SK-N-SH (cell line): ENCODE data around the gene RANBP9. TPM values are rescaled to one million over a fixed set of nuclear protein-coding genes. Genes with fewer than 3 reads are reported as not detected.

ENCODE experiments used
- CTCF ChIA-PET: fragments of 300-600, 350-600 bp; formaldehyde crosslinking; extraction: SDS; loops from one replicate; lab custom pipeline; 2021; lab: Yijun Ruan, JAX
- POLR2A ChIA-PET: fragments of 350-600 bp; sonication (Branson Sonifier 250); formaldehyde crosslinking; extraction: SDS; loops from one replicate; lab custom pipeline; 2020; ENCODE audit warnings: antibody characterized with exemption, inconsistent platforms; lab: Yijun Ruan, JAX
- DNase-seq: peaks from one replicate; pipeline ENCODE4 v3.0.0; 2012
- H2AFZ ChIP-seq: fragments of 200-600 bp; sonication (generic); 2 replicates; pipeline ENCODE4 v1.8.1; 2016; ENCODE audit warnings: antibody characterized with exemption, mild to moderate bottlenecking, low read depth
- H3F3A ChIP-seq: fragments of 200-600 bp; sonication (generic); replicated peaks from 2 replicates; pipeline ENCODE3; 2016; ENCODE audit warnings: antibody characterized with exemption, mild to moderate bottlenecking; ENCODE audit not compliant: insufficient read depth
- H3K27ac ChIP-seq, 2 experiments: fragments of 200-500 bp in 1 of 2; fragments of 200-600 bp in 1 of 2; sonication (Bioruptor generic) in 1 of 2; sonication (generic), shearing (Covaris generic) in 1 of 2; 2 replicates each; pipeline versions ENCODE4 v1.5.1 to v1.6.1; 2014 to 2016; ENCODE audit warnings: low read depth in 2 of 2, inconsistent platforms in 1 of 2, low read length in 1 of 2, mild to moderate bottlenecking in 1 of 2, mixed read lengths in 1 of 2
- H3K27me3 ChIP-seq: fragments of 200-600 bp; sonication (generic), shearing (Covaris generic); 2 replicates; pipeline ENCODE4 v1.6.1; 2016; ENCODE audit warnings: mixed run types; ENCODE audit not compliant: insufficient read depth
- H3K36me3 ChIP-seq, 2 experiments: fragments of 200-500 bp in 1 of 2; fragments of 200-600 bp in 1 of 2; sonication (Bioruptor generic) in 1 of 2; sonication (generic) in 1 of 2; replicated peaks in 1 of 2; 2 replicates each; pipeline versions ENCODE3 to v1.5.1; 2014 to 2016; ENCODE audit warnings: low read length in 1 of 2, mild to moderate bottlenecking in 1 of 2; ENCODE audit not compliant: insufficient read depth in 2 of 2, control insufficient read depth in 1 of 2
- H3K4me1 ChIP-seq, 2 experiments: fragments of 200-500 bp in 1 of 2; fragments of 200-600 bp in 1 of 2; sonication (Bioruptor generic) in 1 of 2; sonication (generic), shearing (Covaris generic) in 1 of 2; 2 replicates each; pipeline versions ENCODE4 v1.5.1 to v1.6.1; 2014 to 2016; ENCODE audit warnings: low read depth in 1 of 2, low read length in 1 of 2, mixed run types in 1 of 2; ENCODE audit not compliant: insufficient read depth in 2 of 2, control insufficient read depth in 1 of 2
- H3K4me2 ChIP-seq: fragments of 200-600 bp; sonication (generic), shearing (Covaris generic); 2 replicates; pipeline ENCODE4 v1.6.1; 2017; ENCODE audit warnings: mixed run types
- H3K4me3 ChIP-seq, 2 experiments: fragments of 200-500 bp in 1 of 2; fragments of 200-600 bp in 1 of 2; sonication (Bioruptor generic) in 1 of 2; sonication (generic), shearing (Covaris generic) in 1 of 2; 2 replicates each; pipeline versions ENCODE4 v1.5.1 to v1.8.1; 2014 to 2016; ENCODE audit warnings: low read depth in 2 of 2, inconsistent platforms in 1 of 2, low read length in 1 of 2, mild to moderate bottlenecking in 1 of 2, mixed read lengths in 1 of 2, moderate library complexity in 1 of 2
- H3K79me2 ChIP-seq: fragments of 200-600 bp; sonication (generic); 2 replicates; pipeline ENCODE4 v1.8.1; 2017; ENCODE audit warnings: mild to moderate bottlenecking; ENCODE audit not compliant: insufficient read depth
- H3K9ac ChIP-seq: fragments of 200-600 bp; sonication (generic); 2 replicates; pipeline ENCODE4 v1.6.1; 2017; ENCODE audit warnings: mixed run types
- H3K9me2 ChIP-seq: fragments of 200-600 bp; sonication (generic); 2 replicates; pipeline ENCODE4 v1.6.1; 2017; ENCODE audit warnings: mixed run types
- H3K9me3 ChIP-seq: fragments of 200-600 bp; sonication (generic); 2 replicates; pipeline ENCODE4 v1.6.1; 2017; ENCODE audit warnings: mixed run types, mild to moderate bottlenecking, moderate library complexity
- H4K20me1 ChIP-seq: fragments of 200-600 bp; sonication (generic); 2 replicates; pipeline ENCODE4 v1.6.1; 2017; ENCODE audit warnings: mild to moderate bottlenecking, mixed run types; ENCODE audit not compliant: insufficient read depth
- EP300 ChIP-seq, 2 experiments: IDR thresholded peaks; 2 replicates each; pipeline versions ENCODE4 v1.4.0 to v1.6.1; 2012; ENCODE audit warnings: borderline replicate concordance in 1 of 2, low read depth in 1 of 2, low read length in 1 of 2
- FOXM1 ChIP-seq: IDR thresholded peaks from 2 replicates; pipeline ENCODE4 v1.4.0; 2012; ENCODE audit warnings: low read depth, mild to moderate bottlenecking
- GABPA ChIP-seq: IDR thresholded peaks from 2 replicates; pipeline ENCODE4 v1.4.0; 2012; ENCODE audit warnings: low read depth, mild to moderate bottlenecking
- SIN3A ChIP-seq: IDR thresholded peaks from 2 replicates; pipeline ENCODE4 v1.6.1; 2012; ENCODE audit warnings: low read depth, mild to moderate bottlenecking, low read length, moderate library complexity, borderline replicate concordance
- WGBS: methylation state at CpG from one replicate; pipeline ENCODE4 v1.1.6; 2017; ENCODE audit warnings: low lambda C conversion rate; 5-methylcytosine and 5-hydroxymethylcytosine counted together
- polyA plus RNA-seq, 3 experiments: library from polyadenylated mRNA; depleted of rRNA; stranded (reverse); fragments of >200 nt; gene quantifications; 2 replicates each; pipeline ENCODE4 v1.2.3, GENCODE V29; 2012
- TF ChIP-seq, protein P1 (sequence below): IDR thresholded peaks from 2 replicates; pipeline ENCODE4 v1.4.0; 2012; ENCODE audit warnings: low read depth
- TF ChIP-seq, protein P2 (sequence below): fragments of 200-600 bp; sonication (generic); IDR thresholded peaks from 2 replicates; pipeline ENCODE4 v1.6.1; 2017; ENCODE audit warnings: antibody characterized with exemption, mild to moderate bottlenecking, moderate library complexity

Gene RANBP9
- polyA plus RNA-seq, 1 of the 3 experiments (the other 2 are of a cell fraction) = 20.4 TPM

DNA sequence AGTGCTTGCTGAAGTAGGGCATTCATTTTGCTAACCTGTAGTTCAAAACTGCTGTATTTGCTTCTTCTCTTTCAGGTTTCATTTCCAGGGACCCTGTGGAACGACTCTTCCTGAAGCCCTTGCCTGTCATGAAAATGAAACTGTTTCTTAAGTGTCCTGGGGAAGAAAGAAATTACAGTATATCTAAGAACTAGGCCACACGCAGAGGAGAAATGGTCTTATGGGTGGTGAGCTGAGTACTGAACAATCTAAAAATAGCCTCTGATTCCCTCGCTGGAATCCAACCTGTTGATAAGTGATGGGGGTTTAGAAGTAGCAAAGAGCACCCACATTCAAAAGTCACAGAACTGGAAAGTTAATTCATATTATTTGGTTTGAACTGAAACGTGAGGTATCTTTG is 99.9 kb downstream of the RANBP9 start:
- Histone ChIP-seq H3K9me3 (no peaks in the 10 kb centered on the region), H3K4me3 (no peak overlapping the region), H3K36me3 (peaks cover 0 to 5% of the 10 kb centered on the region in 2 experiments), H4K20me1 (peaks cover 8% of the 10 kb centered on the region), H3K4me2 (no peak overlapping the region), H3K4me1 (peaks cover 5 to 19% of the 10 kb centered on the region in 2 experiments; a peak in 3 of 4 replicates), H3K9me2 (no peaks in the 10 kb centered on the region), H3K9ac (no peak overlapping the region), H2AFZ (no peak overlapping the region), H3K27ac (no peak overlapping the region), H3K79me2 (peaks cover 27% of the 10 kb centered on the region), H3F3A (peaks cover 11% of the 10 kb centered on the region), H3K27me3 (no peaks in the 10 kb centered on the region)
- DNase-seq = no peak
- ChIA-PET POLR2A (no interaction called here), CTCF (interaction anchor here (1.0 kb wide), 1 partner anchor 36 kb away, joined by 3 read pairs; no protein-coding TSS in a partner anchor)
- WGBS = 97% methylated on average over 4 of the region's 4 CpGs
- TF ChIP-seq EP300 (IDR thresholded peaks at IDR 0.05; ENCODE audit: borderline replicate concordance in 1 of 2, low read depth in 1 of 2, low read length in 1 of 2) = no peak

DNA sequence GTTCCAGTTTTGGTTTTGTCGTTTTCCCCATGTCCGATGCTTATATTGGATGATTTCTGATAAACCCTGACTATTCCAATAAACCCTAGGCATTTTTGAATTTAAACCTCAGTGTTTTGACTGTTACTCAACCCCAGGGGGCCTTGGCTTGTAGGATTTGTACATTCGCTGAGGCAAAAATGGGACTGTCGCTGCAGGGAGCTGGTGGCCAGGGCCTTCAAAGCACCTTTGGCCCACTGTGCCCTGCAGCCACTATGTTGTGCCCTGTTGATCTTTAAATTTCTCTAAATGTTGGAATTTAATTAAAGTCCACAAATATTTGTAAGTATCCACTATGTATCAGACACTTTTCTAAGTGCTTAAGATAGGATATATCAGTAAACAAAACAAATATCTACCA is 106.0 kb downstream of the RANBP9 start:
- Histone ChIP-seq H3K36me3 (peaks cover 10 to 23% of the 10 kb centered on the region in 2 experiments), H3K4me3 (no peak overlapping the region), H3K9me3 (no peaks in the 10 kb centered on the region), H3K79me2 (no peaks in the 10 kb centered on the region), H3F3A (no peaks in the 10 kb centered on the region), H4K20me1 (no peaks in the 10 kb centered on the region), H3K27me3 (no peaks in the 10 kb centered on the region), H3K4me1 (peaks cover 0 to 3% of the 10 kb centered on the region in 2 experiments; a peak in 1 of 4 replicates), H3K9me2 (no peaks in the 10 kb centered on the region), H3K27ac (no peak overlapping the region), H3K4me2 (no peak overlapping the region), H2AFZ (no peak overlapping the region), H3K9ac (no peak overlapping the region)
- TF ChIP-seq, protein P1, sequence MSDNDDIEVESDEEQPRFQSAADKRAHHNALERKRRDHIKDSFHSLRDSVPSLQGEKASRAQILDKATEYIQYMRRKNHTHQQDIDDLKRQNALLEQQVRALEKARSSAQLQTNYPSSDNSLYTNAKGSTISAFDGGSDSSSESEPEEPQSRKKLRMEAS = no peak
- TF ChIP-seq, protein P2, sequence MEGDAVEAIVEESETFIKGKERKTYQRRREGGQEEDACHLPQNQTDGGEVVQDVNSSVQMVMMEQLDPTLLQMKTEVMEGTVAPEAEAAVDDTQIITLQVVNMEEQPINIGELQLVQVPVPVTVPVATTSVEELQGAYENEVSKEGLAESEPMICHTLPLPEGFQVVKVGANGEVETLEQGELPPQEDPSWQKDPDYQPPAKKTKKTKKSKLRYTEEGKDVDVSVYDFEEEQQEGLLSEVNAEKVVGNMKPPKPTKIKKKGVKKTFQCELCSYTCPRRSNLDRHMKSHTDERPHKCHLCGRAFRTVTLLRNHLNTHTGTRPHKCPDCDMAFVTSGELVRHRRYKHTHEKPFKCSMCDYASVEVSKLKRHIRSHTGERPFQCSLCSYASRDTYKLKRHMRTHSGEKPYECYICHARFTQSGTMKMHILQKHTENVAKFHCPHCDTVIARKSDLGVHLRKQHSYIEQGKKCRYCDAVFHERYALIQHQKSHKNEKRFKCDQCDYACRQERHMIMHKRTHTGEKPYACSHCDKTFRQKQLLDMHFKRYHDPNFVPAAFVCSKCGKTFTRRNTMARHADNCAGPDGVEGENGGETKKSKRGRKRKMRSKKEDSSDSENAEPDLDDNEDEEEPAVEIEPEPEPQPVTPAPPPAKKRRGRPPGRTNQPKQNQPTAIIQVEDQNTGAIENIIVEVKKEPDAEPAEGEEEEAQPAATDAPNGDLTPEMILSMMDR = no peak
- TF ChIP-seq GABPA (no peak), SIN3A (no peak), FOXM1 (no peak)
- no peak for DNase-seq
- WGBS = 95% methylated on average over 4 of the region's 4 CpGs
- POLR2A ChIA-PET = no interaction called here
- CTCF ChIA-PET = interaction anchor here (0.7 to 2.6 kb wide), 3 partner anchors 9 to 268 kb away, joined by 3 to 16 read pairs (median 4); partner anchors contain the start of gene SIRT5
